IMR-90 (cell line): ENCODE measurements around the gene PYGM. TPM values are rescaled to one million over a fixed set of nuclear protein-coding genes. Genes with fewer than 3 reads are reported as not detected.

Source experiments
- ATAC-seq: fragments of 200-7000 bp; cut with Tn5 transposase; 2 replicates; pipeline ENCODE4 v1.9.1; 2020; ENCODE audit warnings: low read depth, mild to moderate bottlenecking, moderate library complexity
- BruUV-seq: library from RNA; stranded (reverse); fragments of 400-500 nt; replicated peaks from 2 replicates; lab custom pipeline; 2021; lab: Mats Ljungman, UMichigan
- CTCF ChIA-PET: fragments of 300-600 bp; formaldehyde crosslinking; extraction: SDS; loops from one replicate; lab custom pipeline; 2021; ENCODE audit warnings: antibody characterized with exemption; lab: Yijun Ruan, JAX
- POLR2A ChIA-PET: fragments of 300-600 bp; sonication (Branson Sonifier 250); formaldehyde crosslinking; loops from one replicate; lab custom pipeline; 2022; ENCODE audit warnings: antibody characterized with exemption; ENCODE audit not compliant: unreplicated experiment; lab: Charles Lee
- DNase-seq: peaks from one replicate; pipeline ENCODE4 v3.0.0; 2013
- H2AFZ ChIP-seq: replicated peaks from 2 replicates; pipeline ENCODE3; 2013; ENCODE audit warnings: low read length, mild to moderate bottlenecking; ENCODE audit not compliant: poor library complexity
- H2AK5ac ChIP-seq: 2 replicates; pipeline ENCODE4 v1.6.1; 2013; ENCODE audit warnings: low read depth, low read length, inconsistent platforms
- H2AK9ac ChIP-seq: replicated peaks from 2 replicates; pipeline ENCODE3; 2013; ENCODE audit warnings: mild to moderate bottlenecking, low read depth, low read length, moderate library complexity; ENCODE audit not compliant: poor library complexity
- H2BK120ac ChIP-seq: 2 replicates; pipeline ENCODE4 v1.6.1; 2013; ENCODE audit warnings: low read depth, low read length, inconsistent platforms
- H2BK15ac ChIP-seq: 3 replicates; pipeline ENCODE4 v1.6.1; 2013; ENCODE audit warnings: low read depth, low read length, inconsistent platforms
- H2BK20ac ChIP-seq: 2 replicates; pipeline ENCODE4 v1.6.1; 2013; ENCODE audit warnings: low read depth, mild to moderate bottlenecking, inconsistent platforms, low read length, moderate library complexity
- H2BK5ac ChIP-seq: 2 replicates; pipeline ENCODE4 v1.6.1; 2013; ENCODE audit warnings: mild to moderate bottlenecking, low read depth, low read length, inconsistent platforms; ENCODE audit not compliant: poor library complexity, severe bottlenecking
- H3K14ac ChIP-seq: replicated peaks from 2 replicates; pipeline ENCODE4 v1.6.1; 2013; ENCODE audit warnings: low read depth, low read length, inconsistent platforms
- H3K18ac ChIP-seq: 2 replicates; pipeline ENCODE4 v1.6.1; 2013; ENCODE audit warnings: low read depth, low read length, control low read depth
- H3K23ac ChIP-seq: 2 replicates; pipeline ENCODE4 v1.6.1; 2013; ENCODE audit warnings: low read depth, low read length, inconsistent platforms
- H3K27ac ChIP-seq: 2 replicates; pipeline ENCODE4 v1.5.1; 2013; ENCODE audit warnings: mild to moderate bottlenecking, control low read depth, low read length; ENCODE audit not compliant: insufficient read depth
- H3K27me3 ChIP-seq: 2 replicates; pipeline ENCODE4 v1.6.1; 2013; ENCODE audit warnings: low read length; ENCODE audit not compliant: control insufficient read depth, insufficient read depth
- H3K36me3 ChIP-seq: 2 replicates; pipeline ENCODE4 v1.6.1; 2013; ENCODE audit warnings: low read length, mixed read lengths; ENCODE audit not compliant: control insufficient read depth, insufficient read depth
- H3K4ac ChIP-seq: 2 replicates; pipeline ENCODE4 v1.6.1; 2013; ENCODE audit warnings: low read depth, low read length, inconsistent platforms
- H3K4me1 ChIP-seq: 2 replicates; pipeline ENCODE4 v1.6.1; 2013; ENCODE audit warnings: low read length, mixed read lengths; ENCODE audit not compliant: control insufficient read depth, insufficient read depth
- H3K4me2 ChIP-seq: 2 replicates; pipeline ENCODE4 v1.6.1; 2013; ENCODE audit warnings: low read depth, mild to moderate bottlenecking, control low read depth, low read length, moderate library complexity
- H3K4me3 ChIP-seq: 2 replicates; pipeline ENCODE4 v1.5.1; 2013; ENCODE audit warnings: low read depth, mild to moderate bottlenecking, control low read depth, low read length, moderate library complexity; ENCODE audit not compliant: insufficient read depth
- H3K56ac ChIP-seq: 2 replicates; pipeline ENCODE4 v1.6.1; 2013; ENCODE audit warnings: low read length, inconsistent platforms; ENCODE audit not compliant: insufficient read depth; ENCODE audit errors: extremely low read depth
- H3K79me1 ChIP-seq, 2 experiments: 2 replicates each; pipeline ENCODE4 v1.6.1; 2013; ENCODE audit warnings: low read length in 2 of 2, inconsistent platforms in 1 of 2, low read depth in 1 of 2
- H3K9ac ChIP-seq: 2 replicates; pipeline ENCODE4 v1.6.1; 2013; ENCODE audit warnings: low read depth, low read length, control low read depth
- H3K9me1 ChIP-seq: 2 replicates; pipeline ENCODE4 v1.6.1; 2013; ENCODE audit warnings: low read length, inconsistent platforms; ENCODE audit not compliant: insufficient read depth
- H3K9me3 ChIP-seq: 2 replicates; pipeline ENCODE4 v1.6.1; 2013; ENCODE audit warnings: low read length; ENCODE audit not compliant: control insufficient read depth, insufficient read depth
- H4K20me1 ChIP-seq: 2 replicates; pipeline ENCODE4 v1.6.1; 2013; ENCODE audit warnings: low read length, inconsistent platforms; ENCODE audit not compliant: insufficient read depth
- H4K5ac ChIP-seq: 2 replicates; pipeline ENCODE4 v1.6.1; 2013; ENCODE audit warnings: mild to moderate bottlenecking, low read depth, low read length, control low read depth
- H4K8ac ChIP-seq, 2 experiments: 2 replicates each; pipeline ENCODE4 v1.6.1; 2013; ENCODE audit warnings: low read depth in 2 of 2, low read length in 2 of 2, control low read depth in 1 of 2, inconsistent platforms in 1 of 2
- H4K91ac ChIP-seq: 2 replicates; pipeline ENCODE4 v1.6.1; 2013; ENCODE audit warnings: low read depth, low read length, inconsistent platforms; ENCODE audit not compliant: insufficient read depth
- BHLHE40 ChIP-seq: fragments of 150-350 bp; IDR thresholded peaks from 2 replicates; pipeline ENCODE4 v1.6.1; 2016; ENCODE audit warnings: mild to moderate bottlenecking, low read depth, low read length
- CEBPB ChIP-seq: IDR thresholded peaks from 2 replicates; pipeline ENCODE4 v1.6.1; 2012; ENCODE audit warnings: low read depth, low read length, improper control_type of control experiment
- CHD1 ChIP-seq: IDR thresholded peaks from 2 replicates; pipeline ENCODE4 v1.6.1; 2012; ENCODE audit warnings: low read depth, low read length, improper control_type of control experiment
- ELK1 ChIP-seq: fragments of 150-350 bp; IDR thresholded peaks from 2 replicates; pipeline ENCODE4 v1.6.1; 2016; ENCODE audit warnings: low read depth, mild to moderate bottlenecking, low read length, moderate library complexity, borderline replicate concordance
- FOS ChIP-seq: fragments of 150-350 bp; IDR thresholded peaks from 2 replicates; pipeline ENCODE4 v1.6.1; 2016; ENCODE audit warnings: low read depth, low read length
- MAFK ChIP-seq: IDR thresholded peaks from 2 replicates; pipeline ENCODE4 v1.6.1; 2012; ENCODE audit warnings: low read depth, low read length, improper control_type of control experiment
- MAZ ChIP-seq: IDR thresholded peaks from 2 replicates; pipeline ENCODE4 v1.6.1; 2012; ENCODE audit warnings: low read depth, mild to moderate bottlenecking, low read length, improper control_type of control experiment, moderate library complexity, borderline replicate concordance
- MXI1 ChIP-seq: IDR thresholded peaks from 2 replicates; pipeline ENCODE4 v1.6.1; 2012; ENCODE audit warnings: low read depth, mild to moderate bottlenecking, low read length, moderate library complexity, borderline replicate concordance
- NFE2L2 ChIP-seq: fragments of 150-350 bp; IDR thresholded peaks from 2 replicates; pipeline ENCODE4 v1.6.1; 2016; ENCODE audit warnings: low read depth, mild to moderate bottlenecking, low read length
- POLR2A ChIP-seq: IDR thresholded peaks from 2 replicates; pipeline ENCODE4 v1.6.1; 2012; ENCODE audit warnings: mild to moderate bottlenecking, low read depth, low read length
- RAD21 ChIP-seq: IDR thresholded peaks from 2 replicates; pipeline ENCODE4 v1.6.1; 2012; ENCODE audit warnings: low read length, improper control_type of control experiment
- RCOR1 ChIP-seq: IDR thresholded peaks from 2 replicates; pipeline ENCODE4 v1.6.1; 2012; ENCODE audit warnings: mild to moderate bottlenecking, low read length, improper control_type of control experiment; ENCODE audit not compliant: insufficient replicate concordance
- RFX5 ChIP-seq: IDR thresholded peaks from 2 replicates; pipeline ENCODE4 v1.8.0; 2012; ENCODE audit warnings: low read depth, mild to moderate bottlenecking, low read length, moderate library complexity
- SMC3 ChIP-seq: fragments of 150-350 bp; IDR thresholded peaks from 2 replicates; pipeline ENCODE4 v1.6.1; 2016; ENCODE audit warnings: low read depth, mild to moderate bottlenecking, antibody characterized with exemption, low read length, moderate library complexity
- USF2 ChIP-seq: fragments of 150-350 bp; IDR thresholded peaks from 2 replicates; pipeline ENCODE4 v1.6.1; 2017; ENCODE audit warnings: mild to moderate bottlenecking, antibody characterized with exemption, low read length, low read depth
- WGBS, 2 experiments: methylation state at CpG; one replicate each; pipeline versions ENCODE4 v1.1.5 to v1.1.7; 2013; ENCODE audit warnings: missing lambda C conversion rate in 2 of 2; ENCODE audit not compliant: insufficient read length in 1 of 2; ENCODE audit errors: extremely low coverage in 2 of 2; 5-methylcytosine and 5-hydroxymethylcytosine counted together
- dilution Hi-C: fragments of 300-500 bp; cut with HindIII; formaldehyde crosslinking; loops from one replicate; pipeline ENCODE4 v1.14.3; 2018; ENCODE audit warnings: low sequenced_read_pairs; ENCODE audit not compliant: unreplicated experiment
- in situ Hi-C: fragments of 300-500 bp; cut with MboI; formaldehyde crosslinking; loops from 3 replicates; pipeline ENCODE4 v1.14.3; 2019; ENCODE audit warnings: low sequenced_read_pairs, inconsistent platforms, mixed read lengths
- intact Hi-C: fragments of 100-400 bp; cut with micrococcal nuclease; formaldehyde crosslinking; loops from 2 replicates; pipeline ENCODE4 v1.10.0; 2022
- polyA plus RNA-seq, 3 experiments: library from polyadenylated mRNA; depleted of rRNA; stranded (reverse); fragments of >200 nt; gene quantifications; 2 replicates each; pipeline ENCODE4 v1.2.3, GENCODE V29; 2012; ENCODE audit warnings: low replicate concordance in 1 of 3
- total RNA-seq: library from RNA; depleted of rRNA; stranded (reverse); fragments of >200 nt; gene quantifications from 2 replicates; pipeline ENCODE4 v1.2.3, GENCODE V29; 2012
- TF ChIP-seq, protein P1 (sequence below): conservative IDR thresholded peaks from 2 replicates; pipeline ENCODE4 v1.5.1; 2012; ENCODE audit warnings: mild to moderate bottlenecking, low read depth, low read length, improper control_type of control experiment

The PYGM gene
- total and polyA plus RNA-seq, 2 of the 4 experiments (the other 2 are of a cell fraction): 0.18 to 0.21 TPM

GRCh38 chr11:64763526-64764039, 3.8 kb upstream of the PYGM start:
- ATAC-seq: peak; percentile 1; the same call in 1 of the 2 replicates
- no peak for TF ChIP-seq CEBPB
- TF ChIP-seq RAD21: no peak
- no peak for TF ChIP-seq ELK1
- no peak for TF ChIP-seq CHD1
- no peak for TF ChIP-seq SMC3
- TF ChIP-seq MXI1: no peak
- TF ChIP-seq MAZ: no peak
- TF ChIP-seq MAFK: no peak
- no peak for TF ChIP-seq RFX5
- TF ChIP-seq, protein P1, sequence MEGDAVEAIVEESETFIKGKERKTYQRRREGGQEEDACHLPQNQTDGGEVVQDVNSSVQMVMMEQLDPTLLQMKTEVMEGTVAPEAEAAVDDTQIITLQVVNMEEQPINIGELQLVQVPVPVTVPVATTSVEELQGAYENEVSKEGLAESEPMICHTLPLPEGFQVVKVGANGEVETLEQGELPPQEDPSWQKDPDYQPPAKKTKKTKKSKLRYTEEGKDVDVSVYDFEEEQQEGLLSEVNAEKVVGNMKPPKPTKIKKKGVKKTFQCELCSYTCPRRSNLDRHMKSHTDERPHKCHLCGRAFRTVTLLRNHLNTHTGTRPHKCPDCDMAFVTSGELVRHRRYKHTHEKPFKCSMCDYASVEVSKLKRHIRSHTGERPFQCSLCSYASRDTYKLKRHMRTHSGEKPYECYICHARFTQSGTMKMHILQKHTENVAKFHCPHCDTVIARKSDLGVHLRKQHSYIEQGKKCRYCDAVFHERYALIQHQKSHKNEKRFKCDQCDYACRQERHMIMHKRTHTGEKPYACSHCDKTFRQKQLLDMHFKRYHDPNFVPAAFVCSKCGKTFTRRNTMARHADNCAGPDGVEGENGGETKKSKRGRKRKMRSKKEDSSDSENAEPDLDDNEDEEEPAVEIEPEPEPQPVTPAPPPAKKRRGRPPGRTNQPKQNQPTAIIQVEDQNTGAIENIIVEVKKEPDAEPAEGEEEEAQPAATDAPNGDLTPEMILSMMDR: no peak
- no peak for TF ChIP-seq FOS
- no peak for TF ChIP-seq RCOR1
- no peak for TF ChIP-seq USF2
- no peak for TF ChIP-seq POLR2A
- no peak for TF ChIP-seq NFE2L2
- no peak for TF ChIP-seq BHLHE40
- 70% methylated on average over 2 of the region's 6 CpGs; no CpG with 5 or more reads in 1 of the 2 experiments for WGBS, 2 experiments
- Histone ChIP-seq H4K20me1 (peaks cover 57% of the 10 kb centered on the region), H3K27me3 (no peaks in the 10 kb centered on the region), H2BK15ac (no peak overlapping the region), H3K4me3 (no peak overlapping the region), H3K36me3 (peaks cover 64% of the 10 kb centered on the region), H2AFZ (no peak overlapping the region), H4K8ac (no peak overlapping the region), H3K9ac (no peak overlapping the region), H3K14ac (0 out of 2 replicates have a peak overlapping the region, but pooled peaks have one; percentile 40), H3K18ac (no peak overlapping the region), H3K79me1 (peaks cover 21 to 61% of the 10 kb centered on the region in 2 experiments), H2AK9ac (peak overlapping the region; percentile 18), H3K56ac (no peak overlapping the region), H3K4me1 (peaks cover 18% of the 10 kb centered on the region), H2AK5ac (peak overlapping the region; percentile 61; the same call in 1 of the 2 replicates), H4K5ac (no peak overlapping the region), H3K4me2 (no peak overlapping the region), H3K27ac (peak overlapping the region; percentile 11), H2BK20ac (no peak overlapping the region), H3K23ac (no peak overlapping the region; the same call in 1 of the 2 replicates), H2BK5ac (peak overlapping the region; percentile 17), H4K91ac (no peak overlapping the region), H3K9me3 (no peaks in the 10 kb centered on the region), H3K9me1 (peaks cover 18% of the 10 kb centered on the region; the same call in 1 of the 2 replicates), H3K4ac (0 out of 2 replicates have a peak overlapping the region, but pooled peaks have one; percentile 2), H2BK120ac (no peak overlapping the region)
- BruUV-seq: no TSS peak
- POLR2A ChIA-PET: no interaction called here
- in situ Hi-C loops (no loop called here), intact Hi-C loops (no loop called here), dilution Hi-C loops (no loop called here)
- CTCF ChIA-PET: interaction anchor here (1.0 kb wide), 1 partner anchor 13 kb away, joined by 3 read pairs; no protein-coding TSS in a partner anchor
- DNase-seq: no peak
